Trophoblast cell (in vitro differentiated cells and primary cell): ENCODE data around the gene ZNF296.
A peak's percentile ranks its signal among the peaks of the same experiment; 100 is the strongest.

Experiments used
- DNase-seq, 2 donors: peaks; one replicate each; pipeline ENCODE4 v3.0.0-alpha.2; 2016
- H2AFZ ChIP-seq: 2 replicates; pipeline ENCODE4 v1.6.1; 2013; ENCODE audit warnings: low read length, moderate library complexity, mild to moderate bottlenecking; ENCODE audit not compliant: insufficient read depth, poor library complexity
- H2AK5ac ChIP-seq: 2 replicates; pipeline ENCODE4 v1.6.1; 2013; ENCODE audit warnings: mild to moderate bottlenecking, low read length
- H2BK120ac ChIP-seq: 2 replicates; pipeline ENCODE4 v1.6.1; 2013; ENCODE audit warnings: low read length, mild to moderate bottlenecking, moderate library complexity; ENCODE audit not compliant: insufficient read depth, poor library complexity
- H2BK12ac ChIP-seq: 2 replicates; pipeline ENCODE4 v1.6.1; 2013; ENCODE audit warnings: mild to moderate bottlenecking, low read length, moderate library complexity
- H2BK5ac ChIP-seq: 2 replicates; pipeline ENCODE4 v1.6.1; 2013; ENCODE audit warnings: low read length, low read depth, moderate library complexity, mild to moderate bottlenecking; ENCODE audit not compliant: poor library complexity
- H3K14ac ChIP-seq: 2 replicates; pipeline ENCODE4 v1.6.1; 2013; ENCODE audit warnings: mild to moderate bottlenecking, low read length
- H3K18ac ChIP-seq: 2 replicates; pipeline ENCODE4 v1.6.1; 2013; ENCODE audit warnings: mild to moderate bottlenecking, low read length
- H3K23ac ChIP-seq: 2 replicates; pipeline ENCODE4 v1.6.1; 2013; ENCODE audit warnings: low read length
- H3K27ac ChIP-seq: 2 replicates; pipeline ENCODE4 v1.5.1; 2013; ENCODE audit warnings: low read depth, mild to moderate bottlenecking, inconsistent platforms, low read length, moderate library complexity
- H3K27me3 ChIP-seq: 2 replicates; pipeline ENCODE4 v1.6.1; 2013; ENCODE audit warnings: inconsistent platforms, mild to moderate bottlenecking, low read length, moderate library complexity; ENCODE audit not compliant: insufficient read depth
- H3K36me3 ChIP-seq, 2 experiments: 1 replicate in 1 of 2; 2 replicates in 1 of 2; pipeline ENCODE4 v1.6.1; 2013; ENCODE audit warnings: low read length in 2 of 2, mild to moderate bottlenecking in 2 of 2, moderate library complexity in 1 of 2; ENCODE audit not compliant: insufficient read depth in 2 of 2, control insufficient read depth in 1 of 2
- H3K4ac ChIP-seq: 2 replicates; pipeline ENCODE4 v1.6.1; 2013; ENCODE audit warnings: low read depth, mild to moderate bottlenecking, low read length, moderate library complexity
- H3K4me1 ChIP-seq, 2 experiments: 1 replicate in 1 of 2; 2 replicates in 1 of 2; pipeline ENCODE4 v1.6.1; 2013; ENCODE audit warnings: low read length in 2 of 2, mild to moderate bottlenecking in 2 of 2, moderate library complexity in 1 of 2; ENCODE audit not compliant: insufficient read depth in 2 of 2, control insufficient read depth in 1 of 2
- H3K4me2 ChIP-seq: 2 replicates; pipeline ENCODE4 v1.6.1; 2013; ENCODE audit warnings: inconsistent platforms, mild to moderate bottlenecking, low read length, moderate library complexity
- H3K4me3 ChIP-seq: 2 replicates; pipeline ENCODE4 v1.5.1; 2013; ENCODE audit warnings: mild to moderate bottlenecking, low read depth, low read length, inconsistent platforms
- H3K79me1 ChIP-seq: one replicate; pipeline ENCODE4 v1.6.1; 2013; ENCODE audit warnings: low read length
- H3K79me2 ChIP-seq: 2 replicates; pipeline ENCODE4 v1.6.1; 2013; ENCODE audit warnings: low read length, mild to moderate bottlenecking; ENCODE audit not compliant: control insufficient read depth, insufficient read depth, poor library complexity
- H3K9ac ChIP-seq: 2 replicates; pipeline ENCODE4 v1.6.1; 2013; ENCODE audit warnings: mild to moderate bottlenecking, low read length
- H3K9me3 ChIP-seq: 2 replicates; pipeline ENCODE4 v1.6.1; 2013; ENCODE audit warnings: low read depth, mild to moderate bottlenecking, control low read depth, inconsistent platforms, low read length; ENCODE audit not compliant: insufficient read depth
- H4K12ac ChIP-seq: 2 replicates; pipeline ENCODE4 v1.6.1; 2013; ENCODE audit warnings: low read depth, mild to moderate bottlenecking, low read length, moderate library complexity
- H4K8ac ChIP-seq: 2 replicates; pipeline ENCODE4 v1.6.1; 2013; ENCODE audit warnings: low read depth, mild to moderate bottlenecking, low read length, moderate library complexity
- H4K91ac ChIP-seq: one replicate; pipeline ENCODE4 v1.6.1; 2013; ENCODE audit warnings: low read depth, mild to moderate bottlenecking, low read length, moderate library complexity
- WGBS: extraction: QIAGEN DNeasy Blood & Tissue Kit; methylation state at CpG from one replicate; pipeline ENCODE4 v1.1.7; 2013; ENCODE audit warnings: missing lambda C conversion rate; ENCODE audit not compliant: insufficient read length, insufficient coverage; ENCODE audit errors: extremely low coverage; 5-methylcytosine and 5-hydroxymethylcytosine counted together

Gene ZNF296

DNA sequence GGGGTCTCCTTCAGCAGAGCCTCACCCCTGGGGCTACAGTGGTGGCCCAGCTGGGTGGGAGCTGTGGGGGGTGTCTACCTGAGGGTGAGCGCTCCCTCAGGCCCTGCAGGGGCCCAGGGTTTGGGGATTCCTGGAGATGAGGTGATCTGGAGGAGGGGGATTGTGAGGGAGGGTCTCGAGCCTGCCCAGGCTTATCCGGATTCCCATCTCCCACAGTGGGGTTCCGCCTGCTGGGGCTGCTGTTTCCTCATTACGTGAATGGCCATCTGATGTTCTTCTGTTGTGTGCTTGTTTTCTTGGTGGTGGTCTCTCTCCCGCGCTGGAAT lies 21.1 kb upstream of the ZNF296 start:
- no peak overlapping the region for H3K18ac ChIP-seq
- H4K91ac ChIP-seq: no peak overlapping the region
- H3K9ac ChIP-seq: no peak overlapping the region
- no peak overlapping the region for H2BK120ac ChIP-seq
- H3K9me3 ChIP-seq: no peaks in the 10 kb centered on the region
- H3K4me2 ChIP-seq: no peak overlapping the region
- H2BK5ac ChIP-seq: no peak overlapping the region
- no peak for DNase-seq
- no CpG with 5 or more reads among the region's 7 CpGs for WGBS
- no peaks in the 10 kb centered on the region for H3K27me3 ChIP-seq
- no peak overlapping the region for H4K8ac ChIP-seq
- H3K27ac ChIP-seq: no peak overlapping the region
- no peak overlapping the region for H3K14ac ChIP-seq
- H3K36me3 ChIP-seq: peaks cover 0 to 4% of the 10 kb centered on the region in 2 experiments
- H3K4ac ChIP-seq: peak overlapping the region; percentile 35
- H2BK12ac ChIP-seq: no peak overlapping the region
- no peak overlapping the region for H2AFZ ChIP-seq
- no peak overlapping the region for H3K4me3 ChIP-seq
- H3K23ac ChIP-seq: no peak overlapping the region
- peaks cover 29 to 32% of the 10 kb centered on the region in 2 experiments for H3K4me1 ChIP-seq
- H2AK5ac ChIP-seq: no peak overlapping the region
- H4K12ac ChIP-seq: no peak overlapping the region
- H3K79me1 ChIP-seq: peaks cover 8% of the 10 kb centered on the region
- H3K79me2 ChIP-seq: peaks cover 40% of the 10 kb centered on the region

DNA sequence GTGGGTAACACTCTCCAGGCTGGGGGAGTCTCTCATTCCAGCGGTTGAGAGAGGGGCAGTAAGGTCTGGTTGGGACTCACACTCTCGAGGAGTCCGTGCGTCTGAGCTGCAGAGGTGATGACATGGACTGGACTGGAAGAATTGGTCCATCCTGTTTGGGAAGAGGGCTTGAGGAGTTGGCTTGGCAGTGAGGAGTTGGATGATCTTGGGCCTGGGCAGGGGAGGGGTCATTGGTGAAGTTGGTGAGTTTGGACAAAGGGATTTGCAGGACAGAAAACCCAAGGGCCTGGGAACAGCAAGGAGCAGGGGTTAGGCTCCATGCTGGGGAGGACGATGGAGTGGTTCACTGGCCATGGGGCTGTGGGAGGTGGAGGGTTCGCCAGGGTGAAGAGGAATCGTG lies 20.4 kb upstream of the ZNF296 start:
- Histone ChIP-seq H2BK12ac (no peak overlapping the region), H3K4me1 (peaks cover 29 to 32% of the 10 kb centered on the region in 2 experiments), H2AFZ (no peak overlapping the region), H4K12ac (no peak overlapping the region), H3K79me1 (peaks cover 10% of the 10 kb centered on the region), H3K18ac (no peak overlapping the region), H3K4me3 (no peak overlapping the region), H3K36me3 (peaks cover 0 to 4% of the 10 kb centered on the region in 2 experiments), H4K91ac (no peak overlapping the region), H3K23ac (no peak overlapping the region), H2BK120ac (no peak overlapping the region), H2AK5ac (no peak overlapping the region), H3K9me3 (no peaks in the 10 kb centered on the region), H3K27me3 (no peaks in the 10 kb centered on the region), H3K27ac (no peak overlapping the region), H3K79me2 (peaks cover 39% of the 10 kb centered on the region), H3K4me2 (no peak overlapping the region), H2BK5ac (no peak overlapping the region), H4K8ac (no peak overlapping the region), H3K9ac (no peak overlapping the region), H3K4ac (peak overlapping the region; percentile 35), H3K14ac (no peak overlapping the region)
- no peak for DNase-seq
- whole genome bisulfite sequencing: no CpG with 5 or more reads among the region's 7 CpGs

GRCh38 chr19:45095496-45096413 lies 19.5 kb upstream of the ZNF296 start:
- Histone ChIP-seq H4K8ac (no peak overlapping the region), H3K4me3 (no peak overlapping the region), H2BK12ac (no peak overlapping the region), H3K79me1 (peaks cover 10% of the 10 kb centered on the region), H3K4ac (peak overlapping the region; percentile 92), H3K9ac (no peak overlapping the region), H3K23ac (no peak overlapping the region), H3K18ac (no peak overlapping the region), H2BK5ac (no peak overlapping the region), H3K27me3 (no peaks in the 10 kb centered on the region), H3K36me3 (peaks cover 6 to 7% of the 10 kb centered on the region in 2 experiments), H2BK120ac (no peak overlapping the region), H4K12ac (no peak overlapping the region), H3K4me1 (peaks cover 33 to 37% of the 10 kb centered on the region in 2 experiments), H2AK5ac (no peak overlapping the region), H3K4me2 (no peak overlapping the region), H3K27ac (no peak overlapping the region), H2AFZ (no peak overlapping the region), H3K9me3 (no peaks in the 10 kb centered on the region), H3K14ac (no peak overlapping the region), H3K79me2 (peaks cover 37% of the 10 kb centered on the region), H4K91ac (no peak overlapping the region)
- WGBS: no CpG with 5 or more reads among the region's 14 CpGs
- no peak for DNase-seq

DNA sequence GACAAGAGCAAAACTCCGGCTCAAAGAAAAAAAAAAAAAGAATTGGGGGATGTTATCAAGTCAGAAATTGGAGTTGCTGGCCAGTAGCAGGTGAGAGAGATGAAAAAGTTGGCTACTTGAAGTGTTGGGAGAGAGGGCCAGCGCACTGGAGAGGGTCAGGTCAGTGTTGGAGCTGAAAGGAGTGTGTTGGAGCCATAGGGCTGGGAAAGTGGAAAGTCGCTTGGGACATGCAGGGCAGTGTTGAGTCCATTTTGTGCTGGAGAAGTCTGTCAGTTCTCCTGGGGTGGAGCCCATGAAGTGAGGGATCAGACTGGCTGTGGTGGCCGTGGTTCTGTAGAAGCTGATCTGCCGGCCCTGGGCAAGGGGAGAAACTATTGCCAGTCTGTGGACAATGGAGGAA lies 18.4 kb upstream of the ZNF296 start:
- Histone ChIP-seq H3K79me1 (peaks cover 10% of the 10 kb centered on the region), H3K27ac (no peak overlapping the region), H3K9me3 (no peaks in the 10 kb centered on the region), H2BK5ac (no peak overlapping the region), H3K18ac (no peak overlapping the region), H3K14ac (no peak overlapping the region), H3K4ac (peak overlapping the region; percentile 92), H3K23ac (no peak overlapping the region), H2AK5ac (no peak overlapping the region), H4K12ac (no peak overlapping the region), H3K27me3 (no peaks in the 10 kb centered on the region), H3K4me3 (no peak overlapping the region), H2AFZ (no peak overlapping the region), H3K9ac (no peak overlapping the region), H3K4me2 (no peak overlapping the region), H4K8ac (no peak overlapping the region), H2BK120ac (no peak overlapping the region), H3K79me2 (peaks cover 37% of the 10 kb centered on the region), H3K4me1 (peaks cover 33 to 36% of the 10 kb centered on the region in 2 experiments), H3K36me3 (peaks cover 13 to 15% of the 10 kb centered on the region in 2 experiments), H2BK12ac (no peak overlapping the region), H4K91ac (no peak overlapping the region)
- WGBS: no CpG with 5 or more reads among the region's 5 CpGs
- no peak for DNase-seq
